Mammary epithelial cell (primary cell): ENCODE results near the gene DNAJB14.

Experiments used
- CTCF ChIP-seq, 2 donors: IDR thresholded peaks in 1 of 2; conservative IDR thresholded peaks in 1 of 2; 2 replicates each; pipeline ENCODE4 v1.5.1; 2011 to 2012; ENCODE audit warnings: inconsistent platforms in 2 of 2, low read length in 2 of 2, mild to moderate bottlenecking in 2 of 2, control low read depth in 1 of 2, low read depth in 1 of 2; ENCODE audit not compliant: insufficient read depth in 1 of 2; ENCODE audit errors: extremely low read depth in 1 of 2
- EZH2 ChIP-seq: IDR thresholded peaks from 2 replicates; pipeline ENCODE4 v1.6.1; 2012; ENCODE audit warnings: low read length, inconsistent platforms, borderline replicate concordance

DNA sequence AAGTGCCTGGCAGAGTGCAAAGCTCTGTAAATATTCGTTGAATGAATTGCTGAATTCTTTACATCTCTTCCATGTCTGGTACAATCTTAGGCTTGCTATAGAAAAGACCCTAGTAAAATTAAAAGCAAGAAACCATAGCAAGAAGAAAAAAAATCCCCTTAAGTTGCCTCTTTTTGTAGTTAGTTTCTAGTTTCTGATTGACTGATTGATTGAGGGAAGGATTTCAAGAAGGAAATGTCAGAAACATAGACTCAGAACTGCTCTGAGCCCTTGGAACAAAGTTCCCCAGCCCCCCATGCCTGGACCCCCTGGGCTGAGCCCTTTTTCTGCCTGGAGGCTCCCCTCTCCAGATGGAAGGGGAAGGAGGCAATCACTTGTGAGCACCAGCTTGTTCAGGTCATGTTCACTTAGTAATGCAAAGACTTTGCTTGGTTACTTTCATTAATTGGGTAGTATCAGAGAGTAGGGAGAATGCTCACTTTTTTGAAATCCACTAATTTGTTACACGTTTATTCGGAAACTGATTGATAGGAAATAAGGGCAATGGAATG, 94.1 kb downstream of the DNAJB14 start:
- TF ChIP-seq EZH2 (no peak), CTCF (conservative IDR thresholded peaks at IDR 0.05 in 1 of 2, IDR thresholded peaks at IDR 0.05 in 1 of 2; ENCODE audit: extremely low read depth in 1 of 2, insufficient read depth in 1 of 2, low read depth in 1 of 2, low read length in 2 of 2) (no peak)
